Measurements from ENCODE around the gene DEPDC7. TPM values are rescaled to one million over a fixed set of nuclear protein-coding genes. Genes with fewer than 3 reads are reported as not detected.

DEPDC7 gene
- total RNA-seq, 1 experiment from 2014 or later: 7.5 TPM

DNA sequence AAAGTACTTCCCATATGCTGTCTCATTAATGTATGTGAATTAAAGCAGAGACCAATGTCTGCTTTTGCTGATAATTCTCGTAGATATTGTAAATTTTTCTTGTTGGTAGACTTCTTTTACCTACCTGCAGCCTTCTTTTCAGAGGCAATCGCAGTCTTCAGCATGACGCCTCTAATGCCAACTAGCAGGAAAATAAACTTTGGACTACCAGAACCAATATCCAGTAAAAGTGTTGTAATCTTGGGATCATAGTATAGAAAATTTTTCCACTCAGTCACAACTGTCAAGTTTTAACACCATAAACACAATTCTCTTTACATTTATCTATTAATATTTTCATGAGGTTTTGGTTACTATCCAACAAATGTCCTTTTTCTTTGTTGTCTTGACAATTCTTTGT lies 2.3 kb downstream of the DEPDC7 start:
- ATAC-seq: no peak
- intact Hi-C loops (cut with micrococcal nuclease; ENCODE audit: unreplicated experiment): no loop called here
- no peak for DNase-seq (ENCODE audit: low read depth, low spot score)
- BruUV-seq (replicated peaks): no TSS peak
- no peak for TF ChIP-seq CTCF (IDR thresholded peaks at IDR 0.05)
- TF ChIP-seq TCF7L2 (IDR thresholded peaks at IDR 0.05; ENCODE audit: low read depth, low read length): no peak
- TF ChIP-seq SIN3A (IDR thresholded peaks at IDR 0.05; ENCODE audit: borderline replicate concordance, insufficient read depth, low read depth, low read length): no peak
- TF ChIP-seq, protein P1, sequence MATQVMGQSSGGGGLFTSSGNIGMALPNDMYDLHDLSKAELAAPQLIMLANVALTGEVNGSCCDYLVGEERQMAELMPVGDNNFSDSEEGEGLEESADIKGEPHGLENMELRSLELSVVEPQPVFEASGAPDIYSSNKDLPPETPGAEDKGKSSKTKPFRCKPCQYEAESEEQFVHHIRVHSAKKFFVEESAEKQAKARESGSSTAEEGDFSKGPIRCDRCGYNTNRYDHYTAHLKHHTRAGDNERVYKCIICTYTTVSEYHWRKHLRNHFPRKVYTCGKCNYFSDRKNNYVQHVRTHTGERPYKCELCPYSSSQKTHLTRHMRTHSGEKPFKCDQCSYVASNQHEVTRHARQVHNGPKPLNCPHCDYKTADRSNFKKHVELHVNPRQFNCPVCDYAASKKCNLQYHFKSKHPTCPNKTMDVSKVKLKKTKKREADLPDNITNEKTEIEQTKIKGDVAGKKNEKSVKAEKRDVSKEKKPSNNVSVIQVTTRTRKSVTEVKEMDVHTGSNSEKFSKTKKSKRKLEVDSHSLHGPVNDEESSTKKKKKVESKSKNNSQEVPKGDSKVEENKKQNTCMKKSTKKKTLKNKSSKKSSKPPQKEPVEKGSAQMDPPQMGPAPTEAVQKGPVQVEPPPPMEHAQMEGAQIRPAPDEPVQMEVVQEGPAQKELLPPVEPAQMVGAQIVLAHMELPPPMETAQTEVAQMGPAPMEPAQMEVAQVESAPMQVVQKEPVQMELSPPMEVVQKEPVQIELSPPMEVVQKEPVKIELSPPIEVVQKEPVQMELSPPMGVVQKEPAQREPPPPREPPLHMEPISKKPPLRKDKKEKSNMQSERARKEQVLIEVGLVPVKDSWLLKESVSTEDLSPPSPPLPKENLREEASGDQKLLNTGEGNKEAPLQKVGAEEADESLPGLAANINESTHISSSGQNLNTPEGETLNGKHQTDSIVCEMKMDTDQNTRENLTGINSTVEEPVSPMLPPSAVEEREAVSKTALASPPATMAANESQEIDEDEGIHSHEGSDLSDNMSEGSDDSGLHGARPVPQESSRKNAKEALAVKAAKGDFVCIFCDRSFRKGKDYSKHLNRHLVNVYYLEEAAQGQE (IDR thresholded peaks at IDR 0.05; ENCODE audit: insufficient read depth in 1 of 2, low read depth in 2 of 2, low read length in 1 of 2): no peak
- Histone ChIP-seq H3K4me1 (ENCODE audit: control insufficient read depth, insufficient read depth, low read length) (peaks cover 16% of the 10 kb centered on the region), H3K36me3 (ENCODE audit: control insufficient read depth, insufficient read depth, low read length) (no peaks in the 10 kb centered on the region), H3K27ac (ENCODE audit: low read length) (0 out of 2 replicates have a peak overlapping the region, but pooled peaks have one; percentile 13), H3K9me3 (ENCODE audit: control insufficient read depth, insufficient read depth, low read depth, low read length) (no peaks in the 10 kb centered on the region), H3K27me3 (ENCODE audit: control insufficient read depth, insufficient read depth, low read length) (no peaks in the 10 kb centered on the region), H3K4me3 (ENCODE audit: low read depth in 2 of 2, low read length in 2 of 2) (no peak overlapping the region)
- ChIA-PET CTCF (interaction anchor here (0.6 kb wide), 1 partner anchor 24 kb away, joined by 3 read pairs; no protein-coding TSS in a partner anchor), POLR2A (no interaction called here)
- in situ Hi-C loops (cut with HindIII; ENCODE audit: low pct_unique_long_range_greater_than_20kb, low sequenced_read_pairs): no loop called here

DNA sequence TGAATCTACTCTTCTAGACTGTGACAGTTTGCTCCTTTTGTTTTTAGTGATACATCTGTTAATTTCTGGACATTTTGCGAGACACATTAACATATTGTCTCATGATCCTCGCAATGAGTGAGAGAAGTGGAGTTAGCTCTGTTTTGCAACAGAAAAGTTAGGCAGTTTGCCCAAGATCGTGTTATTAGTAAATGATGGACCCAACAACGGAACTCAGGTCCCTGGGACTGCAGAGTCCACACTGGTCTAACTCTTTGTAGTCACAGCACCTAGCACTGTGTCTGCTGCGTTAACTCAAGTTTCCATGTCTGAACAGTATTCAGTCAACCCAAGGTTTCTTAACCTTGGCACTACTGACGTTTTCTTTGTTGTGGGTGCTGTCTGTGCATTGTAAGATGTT lies 3.2 kb downstream of the DEPDC7 start:
- Histone ChIP-seq H3K36me3 (ENCODE audit: control insufficient read depth, insufficient read depth, low read length) (no peaks in the 10 kb centered on the region), H3K4me1 (ENCODE audit: control insufficient read depth, insufficient read depth, low read length) (peaks cover 16% of the 10 kb centered on the region), H3K9me3 (ENCODE audit: control insufficient read depth, insufficient read depth, low read depth, low read length) (no peaks in the 10 kb centered on the region), H3K4me3 (ENCODE audit: low read depth in 2 of 2, low read length in 2 of 2) (no peak overlapping the region), H3K27me3 (ENCODE audit: control insufficient read depth, insufficient read depth, low read length) (no peaks in the 10 kb centered on the region), H3K27ac (ENCODE audit: low read length) (no peak overlapping the region)
- TF ChIP-seq SIN3A (IDR thresholded peaks at IDR 0.05; ENCODE audit: borderline replicate concordance, insufficient read depth, low read depth, low read length): no peak
- no peak for ATAC-seq
- intact Hi-C loops (cut with micrococcal nuclease; ENCODE audit: unreplicated experiment) (no loop called here), in situ Hi-C loops (cut with HindIII; ENCODE audit: low pct_unique_long_range_greater_than_20kb, low sequenced_read_pairs) (no loop called here)
- ChIA-PET POLR2A (no interaction called here), CTCF (no interaction called here)
- no TSS peak for BruUV-seq (replicated peaks)
- no peak for DNase-seq (ENCODE audit: low read depth, low spot score)

- Histone ChIP-seq H3K4me1 (ENCODE audit: control insufficient read depth, insufficient read depth, low read length) (peaks cover 15% of the 10 kb centered on the region), H3K36me3 (ENCODE audit: control insufficient read depth, insufficient read depth, low read length) (no peaks in the 10 kb centered on the region), H3K9me3 (ENCODE audit: control insufficient read depth, insufficient read depth, low read depth, low read length) (no peaks in the 10 kb centered on the region), H3K4me3 (ENCODE audit: low read depth in 2 of 2, low read length in 2 of 2) (no peak overlapping the region), H3K27me3 (ENCODE audit: control insufficient read depth, insufficient read depth, low read length) (no peaks in the 10 kb centered on the region), H3K27ac (ENCODE audit: low read length) (no peak overlapping the region)
- CTCF ChIA-PET: no interaction called here
- in situ Hi-C loops (cut with HindIII; ENCODE audit: low pct_unique_long_range_greater_than_20kb, low sequenced_read_pairs): no loop called here
- DNase-seq (ENCODE audit: low read depth, low spot score) (no peak), ATAC-seq (no peak)
- POLR2A ChIA-PET: no interaction called here
- intact Hi-C loops (cut with micrococcal nuclease; ENCODE audit: unreplicated experiment): no loop called here
- no peak for TF ChIP-seq SIN3A (IDR thresholded peaks at IDR 0.05; ENCODE audit: borderline replicate concordance, insufficient read depth, low read depth, low read length)
- TF ChIP-seq TCF7L2 (IDR thresholded peaks at IDR 0.05; ENCODE audit: low read depth, low read length): no peak
- no peak for TF ChIP-seq CTCF (IDR thresholded peaks at IDR 0.05)
- TF ChIP-seq POLR2AphosphoS5 (IDR thresholded peaks at IDR 0.05; ENCODE audit: low read depth, low read length): no peak
- TF ChIP-seq, protein P1 (IDR thresholded peaks at IDR 0.05; ENCODE audit: insufficient read depth in 1 of 2, low read depth in 2 of 2, low read length in 1 of 2): no peak
- BruUV-seq (replicated peaks): no TSS peak
These were observed 5.8 kb downstream of the DEPDC7 start for GRCh38 chr11:33021501-33021900.

Data from Panc1 (cell line).